ENCODE results near the gene SKIDA1.

DNA sequence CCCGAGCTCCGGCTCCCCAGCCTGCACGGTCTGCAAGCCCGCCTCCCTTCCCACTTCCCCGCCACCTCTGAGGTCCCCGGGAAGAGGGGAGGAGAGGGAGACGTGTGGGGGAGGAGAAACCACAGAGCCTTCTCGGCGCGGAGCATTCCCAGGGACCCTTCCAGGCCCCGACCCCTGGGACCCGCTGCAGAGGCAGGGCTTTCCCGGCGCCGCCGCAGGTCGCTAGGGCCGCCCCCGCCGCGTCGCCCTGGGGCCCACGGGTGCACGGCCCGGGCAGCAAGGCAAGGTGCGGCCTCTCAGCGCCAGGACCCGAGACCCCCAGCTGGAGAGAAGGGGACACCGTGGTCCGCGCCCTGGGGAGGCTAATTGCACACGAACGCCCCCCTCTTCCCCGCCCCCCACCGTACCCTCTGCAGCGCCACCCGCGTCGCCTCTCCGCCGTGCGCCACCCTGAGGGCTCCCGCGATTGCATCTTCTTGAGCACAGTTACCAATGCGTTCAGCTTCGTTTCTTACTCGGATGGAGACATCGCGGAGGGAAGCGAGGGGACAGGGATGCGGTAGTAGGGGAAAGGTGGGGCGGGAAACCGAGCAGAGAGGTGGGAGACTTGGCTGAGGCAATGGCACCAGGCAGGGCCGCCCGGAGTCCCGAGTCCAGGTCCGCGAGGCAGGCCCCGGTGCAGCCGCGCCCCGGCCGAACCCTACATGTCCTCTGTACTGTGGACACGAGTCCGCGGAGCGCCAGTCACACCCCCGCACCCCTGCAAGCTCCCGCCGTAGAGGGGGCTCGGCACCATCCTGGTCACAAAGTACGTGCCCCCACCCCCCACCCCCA, 28.9 kb downstream of the SKIDA1 start:
- TF ChIP-seq CTCF (IDR thresholded peaks at IDR 0.05) = peak in 1 of 2 donors; percentile 16
- no peak for TF ChIP-seq POLR2A (IDR thresholded peaks at IDR 0.05)
